Stimulated activated CD4-positive, alpha-beta T cell treated with anti-CD3 and anti-CD28 coated beads, Interleukin-4, amount 100 ng/mL, for 24 hours (primary cell): ENCODE results near the gene TNFRSF8.

ENCODE experiments used
- DNase-seq: peaks from one replicate; pipeline ENCODE4 v3.0.0-alpha.2; 2020

TNFRSF8 gene

GRCh38 chr1:12064073-12064969 lies 1.2 kb downstream of the TNFRSF8 start:
- DNase-seq, result no peak

DNA sequence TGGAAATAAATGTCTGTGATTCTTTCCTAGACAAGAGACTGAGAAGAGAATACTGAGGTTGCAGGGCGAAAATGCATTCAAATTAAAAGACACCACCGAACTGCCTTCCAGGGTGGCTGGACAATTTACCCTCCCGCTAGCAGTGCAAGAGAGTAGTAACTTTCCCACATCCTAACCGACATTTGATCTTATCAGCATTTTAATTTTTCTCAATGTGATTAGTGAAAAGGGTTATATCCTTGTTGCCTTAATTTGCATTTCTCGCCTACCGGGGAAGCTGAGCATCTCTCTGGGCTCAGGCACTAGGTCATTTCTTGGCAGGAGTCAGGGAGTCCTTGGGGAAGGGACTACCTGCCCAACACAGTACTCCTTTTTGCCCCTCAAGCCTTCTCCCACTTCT lies 2.8 kb downstream of the TNFRSF8 start:
- no peak for DNase-seq

DNA sequence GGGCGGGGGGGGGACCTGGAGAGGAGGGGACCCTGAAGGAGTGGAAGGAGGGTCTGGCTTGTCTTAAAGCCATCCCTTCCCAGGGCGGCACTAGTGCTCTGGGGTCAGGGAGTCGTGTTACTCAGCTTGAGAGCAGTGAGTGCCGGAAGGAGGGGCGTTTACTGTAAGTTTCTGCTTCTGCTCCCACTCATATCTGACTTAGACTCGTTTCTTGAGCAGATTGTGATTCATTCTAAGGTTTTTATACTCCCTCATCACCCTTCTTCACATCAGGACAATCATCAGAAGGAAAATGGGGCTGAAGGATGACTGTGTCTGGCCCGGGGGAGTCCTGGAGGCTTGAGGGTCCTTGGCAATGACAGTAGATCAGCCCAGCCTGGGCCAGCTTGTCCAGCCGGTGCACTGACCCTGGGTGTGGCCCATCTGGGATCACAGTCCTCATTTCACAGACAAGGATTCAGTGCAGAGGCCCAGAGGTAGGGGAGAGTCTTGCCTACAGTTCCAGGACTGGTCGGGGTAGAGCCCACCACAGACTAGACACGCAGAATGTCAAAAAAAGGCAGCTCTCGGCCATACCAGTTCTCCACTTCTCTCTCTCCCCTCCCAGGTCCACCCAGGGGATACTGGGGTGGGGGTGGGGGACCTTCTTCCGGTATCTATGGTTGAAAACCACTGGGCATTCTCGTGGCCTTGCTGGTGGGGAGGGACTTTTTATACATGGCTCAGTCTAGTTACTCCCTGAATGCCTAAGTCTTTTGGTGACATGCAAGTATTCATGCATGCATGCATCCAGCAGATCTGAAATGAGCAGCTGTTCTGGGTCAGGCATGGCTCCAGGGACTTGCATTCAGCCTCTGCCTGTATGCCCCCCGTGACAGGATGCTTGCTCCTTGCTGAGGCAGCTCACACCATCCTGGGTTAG lies 5.1 kb downstream of the TNFRSF8 start:
- DNase-seq, result peak; percentile 73

DNA sequence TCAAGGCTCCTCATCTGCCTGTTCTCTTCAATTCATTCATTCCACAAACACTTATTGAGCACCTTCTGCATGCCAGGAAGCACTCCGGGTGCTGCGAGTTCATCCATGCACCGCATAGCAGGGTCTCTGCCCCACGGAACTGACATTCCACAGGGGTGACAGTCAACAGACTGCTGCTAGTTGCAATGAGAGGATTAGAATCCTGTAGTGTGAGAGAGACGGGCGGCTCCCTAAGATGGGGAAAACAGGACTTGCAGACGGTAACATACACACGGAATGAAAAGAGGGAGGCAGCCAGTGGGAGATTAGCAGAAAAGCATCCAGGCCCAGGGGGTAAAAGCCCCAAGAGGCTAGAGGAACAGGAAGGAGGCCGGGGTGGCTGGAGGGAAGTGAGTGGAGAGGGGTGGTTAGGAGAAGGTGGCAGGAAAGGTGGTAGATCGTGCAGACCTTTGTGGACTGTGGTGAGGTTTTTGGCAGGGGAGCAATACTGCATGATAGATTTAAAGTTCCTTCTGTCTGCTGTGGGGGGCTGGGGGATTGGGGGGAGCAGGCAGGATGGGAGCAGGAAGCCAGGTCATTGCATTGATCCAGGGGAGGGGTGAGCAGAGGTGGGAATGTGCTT lies 6.6 kb downstream of the TNFRSF8 start:
- DNase-seq, result no peak

- no peak for DNase-seq
These were observed 8.8 kb downstream of the TNFRSF8 start for GRCh38 chr1:12071892-12072291.

GRCh38 chr1:12072741-12073140 lies 9.6 kb downstream of the TNFRSF8 start:
- no peak for DNase-seq

- DNase-seq, result no peak
These were observed 10.7 kb downstream of the TNFRSF8 start for GRCh38 chr1:12073796-12074195.

DNA sequence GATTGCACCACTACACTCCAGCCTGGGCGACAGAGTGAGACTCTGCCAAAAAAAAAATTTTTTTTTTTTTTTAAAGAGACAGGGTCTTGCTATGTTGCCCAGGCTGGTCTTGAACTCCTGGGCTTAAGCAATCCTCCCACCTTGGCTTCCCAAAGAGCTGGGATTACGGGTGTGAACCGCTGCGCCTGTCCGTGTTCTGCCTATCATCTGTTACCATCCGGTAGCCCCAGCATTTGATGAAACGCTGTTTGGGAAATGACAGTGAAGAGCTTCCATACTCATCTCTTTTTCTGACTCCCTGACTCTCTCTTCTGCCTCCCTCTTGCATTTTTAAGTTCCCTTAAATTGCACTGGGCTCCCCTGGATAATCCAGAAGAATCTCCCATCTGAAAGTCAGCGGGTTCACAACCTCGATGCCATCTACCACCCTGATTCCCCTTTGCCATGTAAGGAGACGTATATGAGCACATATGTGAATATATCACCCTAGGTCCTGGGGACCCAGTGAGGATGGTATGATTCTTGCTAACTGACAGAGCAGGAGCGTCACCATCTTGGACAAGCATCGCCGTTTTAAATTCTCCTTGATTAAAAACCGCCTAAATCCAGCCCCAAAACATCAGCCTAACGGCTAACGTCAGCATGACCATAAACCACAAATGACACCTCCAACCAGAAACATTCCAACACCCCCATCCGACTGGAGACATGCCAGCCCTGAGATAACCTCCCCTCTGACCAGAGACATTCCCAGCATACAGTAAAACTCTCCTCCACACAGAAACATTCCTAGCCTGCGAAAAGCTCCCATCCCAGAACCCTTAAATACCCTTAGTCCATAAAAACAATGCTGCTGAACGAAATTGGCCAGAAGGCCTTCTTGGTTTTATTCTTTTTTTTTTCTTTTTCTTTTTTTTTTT lies 12.4 kb downstream of the TNFRSF8 start:
- no peak for DNase-seq

DNA sequence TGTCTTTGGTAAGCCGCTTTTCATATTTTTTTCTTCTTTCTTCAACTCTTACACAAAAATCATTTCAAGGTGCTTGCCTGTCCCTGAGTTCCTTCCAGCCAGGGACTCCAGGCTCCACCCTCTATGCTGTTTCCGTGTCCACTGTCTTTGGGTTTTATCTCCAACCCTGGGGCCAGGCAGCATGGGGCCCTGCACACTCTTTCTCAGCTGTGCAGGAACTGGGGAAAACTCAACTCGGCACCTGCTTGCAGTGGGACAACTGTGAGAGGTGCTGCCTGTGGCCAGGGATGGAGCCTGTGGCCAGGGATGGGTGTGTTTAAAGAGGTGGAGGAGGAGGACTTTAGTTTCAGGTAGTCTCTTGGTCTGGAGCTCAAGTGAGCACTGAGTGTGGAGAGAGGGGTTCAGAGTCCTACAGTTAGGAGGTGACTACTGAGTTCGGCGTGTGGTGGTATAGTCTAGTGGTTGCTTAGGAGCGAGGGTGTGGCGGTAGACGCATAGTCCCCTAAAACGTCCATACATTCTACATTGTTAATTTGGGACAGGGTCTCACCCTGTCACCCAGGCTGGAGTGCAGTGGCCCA lies 13.4 kb downstream of the TNFRSF8 start:
- no peak for DNase-seq

GRCh38 chr1:12078575-12078937 lies 15.5 kb downstream of the TNFRSF8 start:
- no peak for DNase-seq

DNA sequence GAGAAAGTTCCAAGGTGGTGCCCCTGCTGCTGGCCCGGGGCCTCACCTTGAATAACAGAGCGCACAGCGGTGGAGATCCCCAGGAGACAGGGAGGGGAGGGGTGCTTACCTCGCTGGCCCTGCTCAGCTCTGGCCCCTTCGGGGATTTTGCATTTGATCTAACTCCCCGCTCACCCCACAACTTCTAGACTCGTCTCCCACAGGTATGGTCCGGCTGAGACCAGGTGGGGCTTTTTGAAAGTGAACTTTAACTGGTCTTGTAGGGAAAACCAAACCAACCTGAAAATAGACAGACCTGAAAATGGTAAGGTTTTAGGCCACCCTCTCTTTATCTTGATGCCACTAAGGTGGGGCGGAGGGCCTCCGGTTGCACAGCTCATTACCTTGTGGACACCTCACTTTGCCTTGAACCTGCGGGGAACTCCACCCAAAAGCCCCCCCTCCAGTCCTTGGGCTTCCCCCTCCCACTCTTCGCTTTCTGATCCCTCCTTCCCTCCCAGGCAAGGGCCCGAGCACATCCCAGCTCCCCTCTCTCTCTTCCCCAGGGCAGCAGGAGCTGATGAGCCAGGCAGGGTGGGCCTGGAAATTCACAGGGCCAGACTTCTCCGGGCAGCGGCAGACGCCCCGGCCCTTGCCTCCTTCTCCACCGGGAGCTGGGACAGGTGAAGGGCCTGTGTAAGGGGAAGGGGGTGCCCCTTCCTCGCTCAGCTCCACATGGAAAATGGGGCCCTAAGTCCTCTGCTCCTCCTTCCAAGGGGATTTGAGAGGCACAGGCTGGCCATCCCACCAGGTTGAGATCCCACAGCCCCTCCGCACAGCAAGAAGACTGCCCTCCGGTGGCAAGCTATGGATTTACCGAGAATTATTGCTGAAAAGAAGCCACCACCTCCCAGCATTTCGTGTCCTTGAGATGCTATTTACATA lies 16.1 kb downstream of the TNFRSF8 start:
- DNase-seq, result peak; percentile 62

DNA sequence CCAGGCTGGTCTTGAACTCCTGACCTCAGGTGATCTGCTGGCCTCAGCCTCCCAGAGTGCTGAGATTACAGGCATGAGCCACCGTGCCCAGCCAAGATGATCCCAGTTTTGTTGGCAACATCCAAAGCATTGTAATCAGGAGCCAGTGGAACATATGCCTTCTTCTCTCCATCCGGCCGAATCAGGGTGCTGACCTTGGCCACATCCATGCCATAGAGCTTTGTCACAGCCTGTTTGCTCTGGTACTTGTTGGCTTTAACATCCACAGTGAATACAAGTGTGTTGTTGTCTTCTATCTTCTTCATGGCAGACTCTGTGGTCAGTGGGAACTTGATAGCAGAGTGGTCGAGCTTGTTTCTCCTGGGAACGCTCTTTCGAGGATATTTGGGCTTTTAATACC lies 17.1 kb downstream of the TNFRSF8 start:
- DNase-seq, result no peak

DNA sequence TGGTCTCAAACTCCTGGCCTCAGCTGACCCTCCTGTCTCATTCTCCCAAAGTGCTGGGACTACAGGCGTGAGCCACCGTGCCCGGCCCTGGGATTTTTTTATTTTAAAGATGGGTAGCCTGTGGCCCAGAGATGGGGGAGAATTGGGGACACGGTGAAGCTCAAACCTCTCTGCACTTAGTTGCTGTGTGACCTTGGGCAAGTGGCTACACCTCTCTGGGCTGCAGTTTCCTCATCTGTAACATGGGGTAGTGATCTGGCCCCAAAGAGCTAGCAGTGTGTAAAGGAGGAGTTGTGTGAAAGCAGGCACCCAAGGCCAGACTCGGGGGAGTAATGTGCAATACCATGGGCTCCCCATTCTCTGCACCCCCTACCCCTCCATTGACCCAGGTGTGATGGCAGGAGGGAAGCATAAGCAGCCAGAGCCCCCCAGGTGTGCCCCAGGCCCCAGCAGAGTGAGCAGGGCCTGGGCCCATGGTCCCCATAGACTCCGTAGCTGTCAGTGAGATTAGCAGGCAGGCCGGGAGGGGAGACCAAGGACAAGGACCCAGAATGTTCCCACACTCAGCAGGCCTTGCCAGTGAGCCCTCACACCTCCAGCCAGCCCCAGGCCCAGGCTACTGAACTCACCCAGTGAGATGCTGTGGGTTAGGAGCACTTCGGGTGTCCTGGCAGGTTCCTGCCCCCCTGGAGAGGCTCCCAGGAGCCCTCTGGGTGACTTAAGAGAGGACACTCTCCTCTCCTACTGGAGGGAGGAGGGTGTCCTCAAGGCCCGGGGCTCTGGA lies 17.9 kb downstream of the TNFRSF8 start:
- DNase-seq, result no peak

DNA sequence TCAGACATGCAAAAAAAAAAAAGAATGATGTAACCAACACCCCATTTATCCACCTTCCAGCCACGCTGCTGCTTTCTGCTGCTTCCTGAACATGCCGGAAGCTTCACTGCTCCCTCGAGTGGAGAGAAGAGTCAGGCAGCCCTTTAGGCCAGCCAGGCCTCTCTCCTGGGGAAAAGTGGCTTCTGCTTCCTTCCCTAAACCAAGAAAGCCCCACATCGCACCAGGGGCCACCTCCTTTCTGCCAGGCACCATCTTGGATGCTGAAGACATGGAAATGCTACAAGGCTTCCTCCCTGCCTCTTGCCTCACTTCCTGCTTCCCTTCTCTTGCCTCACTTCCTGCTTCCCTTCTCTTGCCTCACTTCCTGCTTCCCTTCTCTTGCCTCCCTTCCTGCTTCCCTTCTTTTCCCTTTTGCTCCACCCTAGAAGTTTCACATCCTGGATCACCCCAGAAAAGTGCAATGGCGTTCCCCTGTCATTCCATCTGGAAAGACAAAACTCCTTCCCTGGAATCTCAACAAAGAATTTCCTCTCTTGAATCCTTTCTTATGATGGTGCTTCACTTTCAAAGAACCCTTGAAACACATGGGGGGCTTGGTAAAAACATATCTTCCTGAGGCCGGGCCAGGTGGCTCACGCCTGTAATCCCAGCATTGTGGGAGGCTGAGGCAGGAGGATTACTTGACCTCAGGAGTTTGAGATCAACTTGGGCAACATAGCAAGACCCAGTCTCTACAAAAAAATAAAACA lies 18.7 kb downstream of the TNFRSF8 start:
- no peak for DNase-seq

DNA sequence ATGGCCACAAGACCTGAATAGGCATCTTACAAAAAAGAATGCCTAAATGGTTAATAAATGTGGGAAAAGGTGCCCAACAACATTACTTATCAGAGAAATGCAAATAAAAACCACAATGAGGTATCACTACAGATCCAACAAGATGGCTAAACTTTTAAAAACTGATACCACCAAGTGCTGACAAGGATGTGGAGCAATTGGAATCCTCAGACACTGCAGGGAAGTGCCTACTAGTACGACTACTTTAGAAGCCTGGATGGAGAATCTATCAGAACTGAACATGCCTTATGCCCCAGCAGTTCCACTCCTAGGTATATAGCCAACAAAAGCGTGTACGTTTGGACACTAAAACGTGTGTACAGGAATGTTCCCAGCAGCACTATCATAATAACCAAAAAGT lies 19.9 kb downstream of the TNFRSF8 start:
- DNase-seq, result no peak

DNA sequence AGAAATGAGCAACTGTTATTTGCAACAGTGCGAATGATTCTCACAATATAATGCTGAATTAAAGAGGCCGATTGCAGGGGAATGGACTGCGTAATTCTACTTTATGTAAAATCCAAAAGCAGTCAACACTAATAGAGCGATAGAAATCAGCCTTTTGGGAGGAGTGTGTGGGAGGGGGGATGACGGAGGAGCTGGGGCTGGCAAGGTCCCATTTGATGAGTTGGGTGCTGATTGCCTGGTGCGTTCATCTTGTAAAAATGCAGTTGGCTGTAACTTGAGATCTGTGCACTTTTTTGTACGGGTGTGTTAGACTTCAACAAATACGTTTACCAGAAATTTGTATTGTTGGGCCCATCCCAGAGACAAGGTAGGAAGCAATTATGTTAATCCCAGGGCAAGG lies 20.7 kb downstream of the TNFRSF8 start:
- DNase-seq, result no peak

DNA sequence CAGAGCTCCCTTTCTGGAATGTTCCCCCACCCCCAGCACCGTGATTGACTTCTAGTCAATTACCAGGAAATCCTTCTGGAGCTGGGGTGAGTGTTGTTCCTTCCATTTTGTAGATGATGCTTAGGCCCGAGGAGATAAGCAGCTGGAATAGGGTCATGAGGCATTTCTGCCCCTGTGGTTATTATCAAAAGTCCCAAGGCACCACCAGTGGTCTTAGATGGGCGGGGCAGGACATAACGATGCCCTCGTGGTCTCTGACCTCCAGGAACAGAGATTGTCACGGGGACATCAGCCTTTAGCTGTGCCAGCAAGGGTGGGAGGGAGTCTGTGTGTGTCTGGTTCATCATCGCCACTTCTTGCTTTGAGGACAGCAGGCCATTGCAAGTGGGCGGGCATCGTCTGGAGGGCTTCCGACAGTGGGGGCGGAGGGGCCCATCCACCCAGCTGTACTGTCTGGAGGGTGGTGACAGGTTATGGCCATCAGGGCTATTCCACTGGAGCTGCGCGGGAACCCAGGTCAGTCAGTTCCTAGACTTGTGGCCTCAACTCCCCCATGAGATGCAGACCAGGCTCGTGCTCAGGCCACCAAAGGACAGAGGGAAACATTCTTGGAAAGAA lies 22.6 kb downstream of the TNFRSF8 start:
- no peak for DNase-seq

DNA sequence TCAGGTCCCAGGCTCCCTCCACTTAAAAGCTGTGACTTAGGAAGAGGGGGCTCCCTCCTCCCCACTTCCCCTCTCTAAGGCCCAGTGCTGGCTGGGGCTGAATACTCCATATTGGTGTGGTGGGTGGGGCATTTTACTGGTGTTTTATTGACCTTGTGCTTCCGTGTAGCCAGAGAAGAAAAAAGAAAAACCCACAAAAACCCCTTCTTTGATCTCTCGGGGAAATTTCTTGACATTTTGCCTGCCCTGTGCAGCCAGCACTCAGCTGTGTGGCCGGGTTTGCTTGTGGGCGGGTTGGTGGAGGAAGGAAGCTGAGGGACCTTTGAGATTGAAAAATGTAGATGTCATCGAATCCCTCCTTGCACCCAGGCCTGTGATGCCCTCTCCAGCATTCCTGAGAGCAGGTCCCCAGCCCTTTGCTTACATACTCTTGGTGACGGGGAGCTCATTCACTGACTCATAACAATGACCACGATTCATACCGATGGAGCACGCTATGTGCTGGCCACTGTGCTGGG lies 24.8 kb downstream of the TNFRSF8 start:
- DNase-seq, result peak; percentile 36
